Measurements from ENCODE around the gene KCNJ16. TPM values are rescaled to one million over a fixed set of nuclear protein-coding genes. Genes with fewer than 3 reads are reported as not detected.

KCNJ16 gene
- total RNA-seq, 1 donor from 2014 or later = 0.23 TPM

- H3K27me3 Mint-ChIP-seq (ENCODE audit: unreplicated experiment) = peaks cover 4% of the 10 kb centered on the region
- peak; percentile 64 for DNase-seq (ENCODE audit: low spot score)
- peak overlapping the region; percentile 66 for H3K27ac Mint-ChIP-seq (ENCODE audit: unreplicated experiment)
- H3K4me1 Mint-ChIP-seq (ENCODE audit: unreplicated experiment) = peaks cover 35% of the 10 kb centered on the region
- H3K9me3 Mint-ChIP-seq (ENCODE audit: unreplicated experiment) = no peaks in the 10 kb centered on the region
- H3K4me3 Mint-ChIP-seq (ENCODE audit: unreplicated experiment) = peak overlapping the region; percentile 98
- H3K36me3 Mint-ChIP-seq (ENCODE audit: low read depth, unreplicated experiment) = no peaks in the 10 kb centered on the region
- no peak for TF ChIP-seq CTCF (IDR thresholded peaks at IDR 0.05; ENCODE audit: unreplicated experiment)
Observed at GRCh38 chr17:70168044-70168976, 93.3 kb downstream of the KCNJ16 start.

- TF ChIP-seq CTCF (IDR thresholded peaks at IDR 0.05; ENCODE audit: unreplicated experiment) = no peak
- no peaks in the 10 kb centered on the region for H3K36me3 Mint-ChIP-seq (ENCODE audit: low read depth, unreplicated experiment)
- H3K27me3 Mint-ChIP-seq (ENCODE audit: unreplicated experiment) = peaks cover 4% of the 10 kb centered on the region
- no peaks in the 10 kb centered on the region for H3K9me3 Mint-ChIP-seq (ENCODE audit: unreplicated experiment)
- peaks cover 33% of the 10 kb centered on the region for H3K4me1 Mint-ChIP-seq (ENCODE audit: unreplicated experiment)
- peak within 1 kb of the TSS; percentile 66 for H3K27ac Mint-ChIP-seq (ENCODE audit: unreplicated experiment)
- peak within 1 kb of the TSS; percentile 98 for H3K4me3 Mint-ChIP-seq (ENCODE audit: unreplicated experiment)
- peak; percentile 93 for DNase-seq (ENCODE audit: low spot score)
Observed at GRCh38 chr17:70168977-70169708, 94.1 kb downstream of the KCNJ16 start, which contains the start of gene KCNJ2. KCNJ2 (plus strand) TSS chr17:70169532; CDS start chr17:70175040, 5,508 bp downstream.

GRCh38 chr17:70169709-70170597, 94.9 kb downstream of the KCNJ16 start:
- DNase-seq (ENCODE audit: low spot score) = no peak
- H3K27me3 Mint-ChIP-seq (ENCODE audit: unreplicated experiment) = peaks cover 4% of the 10 kb centered on the region
- peaks cover 26% of the 10 kb centered on the region for H3K4me1 Mint-ChIP-seq (ENCODE audit: unreplicated experiment)
- no peak for TF ChIP-seq CTCF (IDR thresholded peaks at IDR 0.05; ENCODE audit: unreplicated experiment)
- no peaks in the 10 kb centered on the region for H3K36me3 Mint-ChIP-seq (ENCODE audit: low read depth, unreplicated experiment)
- H3K9me3 Mint-ChIP-seq (ENCODE audit: unreplicated experiment) = no peaks in the 10 kb centered on the region
- H3K27ac Mint-ChIP-seq (ENCODE audit: unreplicated experiment) = no peak overlapping the region
- H3K4me3 Mint-ChIP-seq (ENCODE audit: unreplicated experiment) = peak overlapping the region; percentile 95

DNA sequence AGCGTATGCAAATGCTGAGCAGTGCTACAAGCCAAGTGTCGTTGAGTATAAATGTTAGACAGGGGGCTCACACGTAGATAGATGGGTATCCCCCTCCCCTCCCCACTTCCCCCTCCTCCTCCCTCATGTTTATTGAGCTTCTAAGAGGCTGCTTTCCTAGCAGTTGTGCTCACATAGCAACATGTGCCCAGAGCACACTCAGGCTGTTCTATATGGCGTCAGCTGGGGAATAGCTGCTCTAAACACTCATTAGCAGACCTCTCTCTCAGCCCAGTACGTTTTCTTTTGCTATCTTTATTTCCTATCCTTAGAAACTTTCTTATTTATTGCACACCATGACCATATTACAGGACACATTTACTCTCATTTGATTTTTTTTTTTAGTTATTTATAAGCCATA, 96.1 kb downstream of the KCNJ16 start:
- Mint-ChIP-seq H3K9me3 (ENCODE audit: unreplicated experiment) (no peaks in the 10 kb centered on the region), H3K27me3 (ENCODE audit: unreplicated experiment) (peaks cover 4% of the 10 kb centered on the region), H3K36me3 (ENCODE audit: low read depth, unreplicated experiment) (peaks cover 12% of the 10 kb centered on the region), H3K4me3 (ENCODE audit: unreplicated experiment) (peak overlapping the region; percentile 95), H3K4me1 (ENCODE audit: unreplicated experiment) (peaks cover 26% of the 10 kb centered on the region), H3K27ac (ENCODE audit: unreplicated experiment) (no peak overlapping the region)
- no peak for DNase-seq (ENCODE audit: low spot score)
- no peak for TF ChIP-seq CTCF (IDR thresholded peaks at IDR 0.05; ENCODE audit: unreplicated experiment)
